ENCODE data around the gene EMILIN3.

GRCh38 chr20:41344477-41344876, 22.1 kb downstream of the EMILIN3 start:
- TF ChIP-seq CTCF (IDR thresholded peaks at IDR 0.05), result no peak
- TF ChIP-seq POLR2A (IDR thresholded peaks at IDR 0.05), result no peak
